H1 (cell line): Measurements from ENCODE around the gene KCNE1. TPM values are rescaled to one million over a fixed set of nuclear protein-coding genes. Genes with fewer than 3 reads are reported as not detected.
A peak's percentile ranks its signal among the peaks of the same experiment; 100 is the strongest.

Source experiments
- CTCF ChIA-PET: fragments of 300-600 bp; sonication (Branson Sonifier 250); formaldehyde crosslinking; loops from one replicate; lab custom pipeline; 2021; ENCODE audit not compliant: partially characterized antibody; lab: Charles Lee
- POLR2A ChIA-PET: fragments of 300-600 bp; sonication (Branson Sonifier 250); formaldehyde crosslinking; loops from one replicate; lab custom pipeline; 2021; ENCODE audit warnings: inconsistent platforms; ENCODE audit not compliant: partially characterized antibody; lab: Charles Lee
- DNase-seq, 2 experiments: peaks; one replicate each; pipeline versions ENCODE4 v3.0.0 to v3.0.0-alpha.2; 2010 to 2022; ENCODE audit warnings: low spot score in 2 of 2, low read depth in 1 of 2, mixed read lengths in 1 of 2
- FAIRE-seq: peaks from 2 replicates; lab custom pipeline; 2011; peaks lifted over from hg19 to GRCh38; lab: Jason Lieb, UNC
- H2AFZ ChIP-seq: 2 replicates; pipeline ENCODE4 v1.8.1; 2012; ENCODE audit warnings: low read length, inconsistent platforms
- H2AK5ac ChIP-seq: 2 replicates; pipeline ENCODE4 v1.6.1; 2013; ENCODE audit warnings: low read depth, low read length
- H2BK120ac ChIP-seq: replicated peaks from 2 replicates; pipeline ENCODE3; 2013; ENCODE audit warnings: low read depth, low read length, inconsistent platforms
- H2BK12ac ChIP-seq: 2 replicates; pipeline ENCODE4 v1.6.1; 2013; ENCODE audit warnings: low read depth, low read length
- H2BK15ac ChIP-seq: 2 replicates; pipeline ENCODE4 v1.6.1; 2013; ENCODE audit warnings: low read length
- H2BK20ac ChIP-seq: 2 replicates; pipeline ENCODE4 v1.6.1; 2013; ENCODE audit warnings: low read length
- H2BK5ac ChIP-seq: 2 replicates; pipeline ENCODE4 v1.6.1; 2013; ENCODE audit warnings: low read depth, low read length
- H3K14ac ChIP-seq: 2 replicates; pipeline ENCODE4 v1.6.1; 2013; ENCODE audit warnings: inconsistent platforms; ENCODE audit not compliant: insufficient read length
- H3K18ac ChIP-seq: 2 replicates; pipeline ENCODE4 v1.6.1; 2013; ENCODE audit warnings: low read length; ENCODE audit errors: extremely low read depth
- H3K23ac ChIP-seq: 2 replicates; pipeline ENCODE4 v1.6.1; 2013; ENCODE audit warnings: inconsistent platforms; ENCODE audit not compliant: insufficient read length
- H3K23me2 ChIP-seq: 2 replicates; pipeline ENCODE4 v1.6.1; 2013; ENCODE audit warnings: low read depth, low read length
- H3K27ac ChIP-seq: 2 replicates; pipeline ENCODE4 v1.6.1; 2011; ENCODE audit warnings: low read depth, low read length, inconsistent platforms
- H3K27me3 ChIP-seq, 4 experiments: replicated peaks in 1 of 4; 1 replicate in 1 of 4; 2 replicates in 3 of 4; pipeline versions ENCODE4 v1.6.1 to v1.8.1; 2011 to 2013; ENCODE audit warnings: low read length in 3 of 4, mild to moderate bottlenecking in 3 of 4, inconsistent platforms in 2 of 4, mixed read lengths in 2 of 4, moderate library complexity in 1 of 4; ENCODE audit not compliant: control insufficient read depth in 3 of 4, insufficient read depth in 3 of 4; ENCODE audit errors: extremely low read depth in 1 of 4
- H3K36me3 ChIP-seq, 4 experiments: 2 replicates each; pipeline versions ENCODE4 v1.6.1 to v1.8.1; 2011 to 2013; ENCODE audit warnings: mild to moderate bottlenecking in 4 of 4, low read length in 3 of 4, moderate library complexity in 2 of 4, control low read depth in 1 of 4, inconsistent platforms in 1 of 4; ENCODE audit not compliant: insufficient read depth in 4 of 4, control insufficient read depth in 2 of 4
- H3K4ac ChIP-seq: replicated peaks from 2 replicates; pipeline ENCODE3; 2013; ENCODE audit warnings: low read length, low read depth, mixed read lengths, inconsistent platforms; ENCODE audit not compliant: insufficient read length
- H3K4me1 ChIP-seq, 4 experiments: replicated peaks in 1 of 4; 1 replicate in 1 of 4; 2 replicates in 3 of 4; pipeline versions ENCODE4 v1.6.1 to v1.8.1; 2011 to 2013; ENCODE audit warnings: low read length in 3 of 4, inconsistent platforms in 2 of 4, mixed read lengths in 1 of 4; ENCODE audit not compliant: insufficient read depth in 4 of 4, control insufficient read depth in 3 of 4
- H3K4me2 ChIP-seq, 2 experiments: 2 replicates each; pipeline versions ENCODE4 v1.6.1 to v1.8.1; 2011 to 2013; ENCODE audit warnings: low read depth in 2 of 2, low read length in 2 of 2, control low read depth in 1 of 2, inconsistent platforms in 1 of 2, mild to moderate bottlenecking in 1 of 2; ENCODE audit not compliant: insufficient read depth in 1 of 2
- H3K4me3 ChIP-seq, 4 experiments: fragments of 200-600, 300-600 bp in 1 of 4; sonication (generic), shearing (Covaris generic), sonication (Bioruptor Twin) in 1 of 4; 2 replicates each; pipeline versions ENCODE4 v1.5.1 to v1.8.1; 2011 to 2016; ENCODE audit warnings: low read length in 4 of 4, low read depth in 3 of 4, control low read depth in 2 of 4, inconsistent platforms in 2 of 4, mild to moderate bottlenecking in 2 of 4, mixed read lengths in 1 of 4, moderate library complexity in 1 of 4; ENCODE audit not compliant: insufficient read depth in 2 of 4; ENCODE audit errors: extremely low read depth in 1 of 4
- H3K56ac ChIP-seq: replicated peaks from 2 replicates; pipeline ENCODE3; 2013; ENCODE audit warnings: low read depth, mild to moderate bottlenecking, mixed read lengths, low read length, inconsistent platforms; ENCODE audit not compliant: insufficient read length
- H3K79me1 ChIP-seq: 2 replicates; pipeline ENCODE4 v1.6.1; 2013; ENCODE audit warnings: low read depth, low read length, control low read depth
- H3K79me2 ChIP-seq, 2 experiments: 2 replicates each; pipeline versions ENCODE4 v1.6.1 to v1.8.1; 2012 to 2013; ENCODE audit warnings: low read length in 2 of 2, mild to moderate bottlenecking in 2 of 2, inconsistent platforms in 1 of 2; ENCODE audit not compliant: insufficient read depth in 2 of 2, control insufficient read depth in 1 of 2
- H3K9ac ChIP-seq, 4 experiments: replicated peaks in 1 of 4; 1 replicate in 1 of 4; 2 replicates in 3 of 4; pipeline versions ENCODE4 v1.6.1 to v1.8.1; 2011 to 2013; ENCODE audit warnings: low read depth in 3 of 4, low read length in 3 of 4, control low read depth in 2 of 4, mild to moderate bottlenecking in 2 of 4, moderate library complexity in 2 of 4, inconsistent platforms in 1 of 4; ENCODE audit errors: extremely low read depth in 1 of 4
- H3K9me3 ChIP-seq, 2 experiments: 2 replicates each; pipeline versions ENCODE4 v1.6.1 to v1.8.1; 2012 to 2013; ENCODE audit warnings: mild to moderate bottlenecking in 2 of 2, moderate library complexity in 2 of 2, control low read depth in 1 of 2, inconsistent platforms in 1 of 2, low read depth in 1 of 2, low read length in 1 of 2, mixed read lengths in 1 of 2; ENCODE audit not compliant: insufficient read depth in 2 of 2
- H4K20me1 ChIP-seq, 2 experiments: replicated peaks in 1 of 2; 2 replicates each; pipeline versions ENCODE3 to v1.8.1; 2011 to 2013; ENCODE audit warnings: inconsistent platforms in 2 of 2, low read length in 2 of 2, mild to moderate bottlenecking in 1 of 2; ENCODE audit not compliant: insufficient read depth in 2 of 2, control insufficient read depth in 1 of 2
- H4K5ac ChIP-seq: 2 replicates; pipeline ENCODE4 v1.6.1; 2013; ENCODE audit warnings: low read length, low read depth, mixed read lengths, inconsistent platforms; ENCODE audit not compliant: insufficient read length
- H4K8ac ChIP-seq: 2 replicates; pipeline ENCODE4 v1.8.0; 2013; ENCODE audit warnings: mild to moderate bottlenecking, moderate library complexity, low read length, inconsistent platforms; ENCODE audit not compliant: insufficient read depth; ENCODE audit errors: extremely low read depth
- H4K91ac ChIP-seq: replicated peaks from 2 replicates; pipeline ENCODE3; 2013; ENCODE audit warnings: low read length, mixed read lengths, inconsistent platforms; ENCODE audit not compliant: insufficient read length
- MAFK ChIP-seq: IDR thresholded peaks from 2 replicates; pipeline ENCODE4 v1.6.1; 2012; ENCODE audit warnings: low read depth, mild to moderate bottlenecking, improper control_type of control experiment, low read length
- RAD21 ChIP-seq, 2 experiments: IDR thresholded peaks in 1 of 2; conservative IDR thresholded peaks in 1 of 2; 2 replicates each; pipeline ENCODE4 v1.6.1; 2011; ENCODE audit warnings: low read depth in 2 of 2, low read length in 2 of 2, improper control_type of control experiment in 1 of 2, inconsistent platforms in 1 of 2, mild to moderate bottlenecking in 1 of 2, moderate library complexity in 1 of 2
- WGBS, 2 experiments: shearing (Covaris generic) in 1 of 2; methylation state at CpG; one replicate each; pipeline versions ENCODE4 v1.1.6 to v1.1.7; 2013 to 2015; ENCODE audit warnings: low lambda C conversion rate in 2 of 2, mixed read lengths in 2 of 2, inconsistent platforms in 1 of 2, low coverage in 1 of 2, missing lambda C conversion rate in 1 of 2; ENCODE audit not compliant: insufficient replicate concordance in 2 of 2, insufficient coverage in 1 of 2, insufficient read length in 1 of 2; ENCODE audit errors: extremely low coverage in 1 of 2, missing lambda C conversion rate in 1 of 2; 5-methylcytosine and 5-hydroxymethylcytosine counted together
- polyA plus RNA-seq, 7 experiments: library from polyadenylated mRNA; depleted of rRNA in 3 of 7; stranded (reverse) in 5 of 7; unstranded in 2 of 7; fragments of >200 nt in 5 of 7; fragments of 200-250 nt in 2 of 7; gene quantifications; 1 replicate in 5 of 7; 2 replicates in 1 of 7; 4 replicates in 1 of 7; pipeline versions ENCODE4 v1.2.1 to v1.2.3, GENCODE V29; 2011 to 2013; ENCODE audit warnings: missing spikeins in 2 of 7, mixed read lengths in 2 of 7
- total RNA-seq: library from RNA; stranded (reverse); fragmentation: NEBNext Ultra II Directional; extraction: Animal tissue kit (Norgen Biotek cat#: 25700); gene quantifications from 2 replicates; pipeline ENCODE4 v1.2.1, GENCODE V29; 2021
- TF ChIP-seq, protein P1 (sequence below), 3 experiments: IDR thresholded peaks; 1 replicate in 2 of 3; 2 replicates in 1 of 3; pipeline versions ENCODE4 v1.5.1 to v1.6.1; 2011; ENCODE audit warnings: low read length in 3 of 3, mild to moderate bottlenecking in 3 of 3, inconsistent platforms in 2 of 3, low read depth in 1 of 3, moderate library complexity in 1 of 3; ENCODE audit not compliant: insufficient read depth in 1 of 3; ENCODE audit errors: control extremely low read depth in 1 of 3

The KCNE1 gene
- total and polyA plus RNA-seq, 2 of the 8 experiments (the other 6 are each of a cell fraction or from before 2014, with no cell fraction given) = 0.08 to 0.28 TPM

DNA sequence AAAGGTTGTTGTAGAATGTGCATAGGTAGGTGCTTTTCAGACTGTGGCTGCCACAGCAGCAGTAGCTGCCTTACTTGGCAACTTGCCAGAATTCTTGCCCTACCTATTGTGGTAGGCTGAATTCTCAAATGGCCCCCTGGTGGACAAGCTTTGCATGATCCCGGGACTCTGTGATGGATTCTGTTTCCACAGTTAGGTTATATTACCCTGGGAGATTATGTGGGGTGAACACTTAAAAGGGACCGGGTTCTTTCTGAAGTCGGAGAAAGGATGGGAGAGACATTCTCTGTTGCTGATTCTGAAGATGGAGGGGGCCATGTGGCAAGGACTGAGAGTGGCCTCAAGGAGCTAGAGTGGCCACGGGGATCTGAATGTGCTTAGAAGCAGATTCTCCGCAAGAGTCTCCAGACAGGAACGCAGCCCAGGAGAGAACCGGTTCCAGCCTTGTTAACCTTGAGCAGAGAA is 32.1 kb upstream of the KCNE1 start:
- H3K4me3 ChIP-seq = no peak overlapping the region
- H2BK15ac ChIP-seq = no peak overlapping the region
- TF ChIP-seq, protein P1, sequence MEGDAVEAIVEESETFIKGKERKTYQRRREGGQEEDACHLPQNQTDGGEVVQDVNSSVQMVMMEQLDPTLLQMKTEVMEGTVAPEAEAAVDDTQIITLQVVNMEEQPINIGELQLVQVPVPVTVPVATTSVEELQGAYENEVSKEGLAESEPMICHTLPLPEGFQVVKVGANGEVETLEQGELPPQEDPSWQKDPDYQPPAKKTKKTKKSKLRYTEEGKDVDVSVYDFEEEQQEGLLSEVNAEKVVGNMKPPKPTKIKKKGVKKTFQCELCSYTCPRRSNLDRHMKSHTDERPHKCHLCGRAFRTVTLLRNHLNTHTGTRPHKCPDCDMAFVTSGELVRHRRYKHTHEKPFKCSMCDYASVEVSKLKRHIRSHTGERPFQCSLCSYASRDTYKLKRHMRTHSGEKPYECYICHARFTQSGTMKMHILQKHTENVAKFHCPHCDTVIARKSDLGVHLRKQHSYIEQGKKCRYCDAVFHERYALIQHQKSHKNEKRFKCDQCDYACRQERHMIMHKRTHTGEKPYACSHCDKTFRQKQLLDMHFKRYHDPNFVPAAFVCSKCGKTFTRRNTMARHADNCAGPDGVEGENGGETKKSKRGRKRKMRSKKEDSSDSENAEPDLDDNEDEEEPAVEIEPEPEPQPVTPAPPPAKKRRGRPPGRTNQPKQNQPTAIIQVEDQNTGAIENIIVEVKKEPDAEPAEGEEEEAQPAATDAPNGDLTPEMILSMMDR (IDR thresholded peaks at IDR 0.05; ENCODE audit: control extremely low read depth in 1 of 3, insufficient read depth in 1 of 3, low read depth in 1 of 3, low read length in 3 of 3) = peak; percentile 33 to 69 (median 64)
- TF ChIP-seq MAFK (no peak), RAD21 (IDR thresholded peaks at IDR 0.05 in 1 of 2, conservative IDR thresholded peaks at IDR 0.05 in 1 of 2; ENCODE audit: low read depth in 2 of 2, low read length in 2 of 2) (peak; percentile 43 to 59)
- H2AFZ ChIP-seq = no peak overlapping the region
- no peak overlapping the region for H3K4ac ChIP-seq
- H3K79me2 ChIP-seq = no peaks in the 10 kb centered on the region
- no peaks in the 10 kb centered on the region; a peak in 1 of 7 replicates for H3K27me3 ChIP-seq
- no peak overlapping the region for H4K5ac ChIP-seq
- H2BK20ac ChIP-seq = no peak overlapping the region
- no peaks in the 10 kb centered on the region for H3K36me3 ChIP-seq
- 0 out of 2 replicates have a peak overlapping the region, but pooled peaks have one; percentile 19 for H2BK12ac ChIP-seq
- no peak overlapping the region for H3K4me2 ChIP-seq
- FAIRE-seq (no peak), DNase-seq (peak; percentile 61 to 72)
- no peaks in the 10 kb centered on the region for H4K20me1 ChIP-seq
- no peak overlapping the region for H2AK5ac ChIP-seq
- no peak overlapping the region for H4K91ac ChIP-seq
- 0 out of 4 replicates have a peak, but pooled peaks cover 0 to 2% of the 10 kb centered on the region in 2 experiments for H3K9me3 ChIP-seq
- CTCF ChIA-PET = interaction anchor here (0.7 to 3.7 kb wide), 20 partner anchors 10 to 611 kb away, joined by 3 to 24 read pairs (median 5); no protein-coding TSS in a partner anchor
- WGBS, 2 experiments = 86% methylated on average over 7 of the region's 7 CpGs; no CpG with 5 or more reads in 1 of the 2 experiments
- no peaks in the 10 kb centered on the region for H3K23me2 ChIP-seq
- H4K8ac ChIP-seq = no peak overlapping the region
- H3K79me1 ChIP-seq = no peaks in the 10 kb centered on the region
- H3K9ac ChIP-seq = no peak overlapping the region
- H2BK5ac ChIP-seq = no peak overlapping the region
- H3K27ac ChIP-seq = no peak overlapping the region
- H3K18ac ChIP-seq = no peak overlapping the region
- no peak overlapping the region for H3K23ac ChIP-seq
- H3K56ac ChIP-seq = no peak overlapping the region
- H2BK120ac ChIP-seq = no peak overlapping the region
- POLR2A ChIA-PET = interaction anchor here (1.5 kb wide), 1 partner anchor 18 kb away, joined by 6 read pairs; no protein-coding TSS in a partner anchor
- no peak overlapping the region for H3K14ac ChIP-seq
- H3K4me1 ChIP-seq = peaks cover 0 to 5% (median 2%) of the 10 kb centered on the region in 4 experiments; a peak in 4 of 7 replicates
